Right cardiac atrium (tissue), 5 donors: Measurements from ENCODE around the gene GMPS. TPM values are rescaled to one million over a fixed set of nuclear protein-coding genes. Genes with fewer than 3 reads are reported as not detected.
A peak's percentile ranks its signal among the peaks of the same experiment; 100 is the strongest.
"Not testable (repeated sequence)": the region's sequence is repeated elsewhere in the genome, so short reads cannot be mapped to it uniquely, and the experiment has no call there.

Source experiments
- ATAC-seq, 2 donors: fragments of 200-7000 bp; cut with Tn5 transposase; one replicate each; pipeline versions ENCODE4 v1.8.0 to v1.9.1; 2020; ENCODE audit warnings: moderate library complexity in 2 of 2, mild to moderate bottlenecking in 1 of 2
- DNase-seq, 3 donors: peaks; one replicate each; pipeline ENCODE4 v3.0.0-alpha.2; 2020
- H3K27ac ChIP-seq: one replicate; pipeline ENCODE4 v1.5.1; 2013; ENCODE audit warnings: mild to moderate bottlenecking, low read length, control low read depth, moderate library complexity
- H3K27me3 ChIP-seq: one replicate; pipeline ENCODE4 v1.6.1; 2013; ENCODE audit not compliant: control insufficient read depth, insufficient read depth
- H3K4me1 ChIP-seq: one replicate; pipeline ENCODE4 v1.6.1; 2013; ENCODE audit warnings: low read length; ENCODE audit not compliant: control insufficient read depth, insufficient read depth
- H3K4me3 ChIP-seq: one replicate; pipeline ENCODE4 v1.5.1; 2013; ENCODE audit warnings: low read length, control low read depth
- H3K9me3 ChIP-seq: one replicate; pipeline ENCODE4 v1.6.1; 2013; ENCODE audit warnings: low read length; ENCODE audit not compliant: control insufficient read depth
- WGBS: extraction: QIAGEN DNeasy Blood & Tissue Kit; methylation state at CpG from one replicate; pipeline ENCODE4 v1.1.7; 2013; 5-methylcytosine and 5-hydroxymethylcytosine counted together
- intact Hi-C, 4 donors: fragments of 100-400 bp; cut with DNase I; formaldehyde crosslinking; loops; one replicate each; pipeline versions ENCODE4 v1.11.0 to v1.14.0; 2022 to 2023
- long read RNA-seq, 4 donors: library from polyadenylated mRNA; unstranded; transcript quantifications; one replicate each; pipeline ENCODE4 v2.0.0, GENCODE V29; 2020 to 2021
- polyA plus RNA-seq: library from polyadenylated mRNA; stranded (reverse); fragments of 200-250 nt; gene quantifications from one replicate; pipeline ENCODE4 v1.2.3, GENCODE V29; 2013
- total RNA-seq, 4 donors: library from RNA; stranded (reverse); fragmentation: NEBNext Ultra II Directional; extraction: Animal tissue kit (Norgen Biotek cat#: 25700); gene quantifications; one replicate each; pipeline ENCODE4 v1.2.1, GENCODE V29; 2021
- donor health status: healthy with polysubstance abuse.
- donor health status: DM: no; HTN: yes; CAD: no.
- donor health status: DM: no; HTN: no; CAD: no.
- donor health status: DM: no; HTN: yes; CAD: no; lungs with severe emphysema.
- donor health status: DM: yes; HTN: yes; CAD: no.

Gene GMPS
- total RNA-seq (10 to 100 TPM; 34.2 to 38.3 (median 36.3) TPM), polyA plus RNA-seq (17.2 TPM)
- long read RNA-seq, donor 1, full-length matches to known transcripts = 76 of 84 reads
- long read RNA-seq, donor 1, partial matches to known transcripts = 4 of 84 reads
- long read RNA-seq, donor 1, other reads (novel, unspliced or antisense) = 4 of 84 reads
- long read RNA-seq, donor 2, full-length matches to known transcripts = 29 of 31 reads
- long read RNA-seq, donor 2, partial matches to known transcripts = 0 of 31 reads
- long read RNA-seq, donor 2, other reads (novel, unspliced or antisense) = 2 of 31 reads
- long read RNA-seq, donor 3, full-length matches to known transcripts = 147 of 160 reads
- long read RNA-seq, donor 3, partial matches to known transcripts = 5 of 160 reads
- long read RNA-seq, donor 3, other reads (novel, unspliced or antisense) = 8 of 160 reads
- long read RNA-seq, donor 4, full-length matches to known transcripts = 42 of 45 reads
- long read RNA-seq, donor 4, partial matches to known transcripts = 2 of 45 reads
- long read RNA-seq, donor 4, other reads (novel, unspliced or antisense) = 1 of 45 reads

DNA sequence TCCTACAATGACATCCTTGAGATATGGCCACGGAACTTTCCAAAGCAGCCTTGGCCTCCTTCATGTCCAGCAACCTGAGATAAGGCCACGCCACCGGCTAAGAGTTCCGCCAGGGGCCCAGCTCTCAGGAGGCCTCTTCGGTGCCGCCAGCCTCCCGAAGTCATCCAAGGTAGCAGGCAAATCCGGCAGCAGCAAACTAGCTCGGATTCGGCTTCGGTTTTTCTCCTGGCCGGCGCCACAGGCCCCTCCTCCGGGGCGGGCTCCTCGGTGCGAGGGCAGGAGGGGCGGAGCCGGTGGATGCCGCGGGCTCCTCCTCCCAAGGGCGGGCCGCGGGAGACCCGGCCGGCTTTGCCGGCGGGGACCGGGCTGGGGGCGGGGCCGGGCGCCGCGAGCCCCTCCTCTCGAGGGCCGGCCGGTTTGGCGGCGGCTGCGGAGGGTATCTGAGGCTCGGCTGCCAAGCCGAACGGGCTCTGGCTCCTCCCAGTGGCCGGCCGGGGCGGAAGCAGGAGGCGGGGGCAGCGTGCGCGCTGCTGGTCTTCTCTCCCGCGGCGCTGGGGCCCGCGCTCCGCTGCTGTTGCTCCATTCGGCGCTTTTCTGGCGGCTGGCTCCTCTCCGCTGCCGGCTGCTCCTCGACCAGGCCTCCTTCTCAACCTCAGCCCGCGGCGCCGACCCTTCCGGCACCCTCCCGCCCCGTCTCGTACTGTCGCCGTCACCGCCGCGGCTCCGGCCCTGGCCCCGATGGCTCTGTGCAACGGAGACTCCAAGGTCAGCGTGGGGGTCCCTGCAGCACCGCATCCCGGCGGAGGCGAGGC, at the start of gene GMPS:
Gene GMPS, plus strand, starts transcription at position 518 of the 812 bp plus-strand sequence. Its CDS starts 221 bp downstream, at position 739.
- peak within 1 kb of the TSS; percentile 76 for H3K4me3 ChIP-seq
- no peaks in the 10 kb centered on the region for H3K4me1 ChIP-seq
- intact Hi-C loops = loop anchor here in 1 of 4 donors (10.0 kb wide), 1 partner anchor 66 kb away; the partner anchor contains the start of gene C3orf33
- no peaks in the 10 kb centered on the region for H3K9me3 ChIP-seq
- peak within 1 kb of the TSS; percentile 99 for H3K27ac ChIP-seq
- no peaks in the 10 kb centered on the region for H3K27me3 ChIP-seq
- DNase-seq (peak; percentile 96 to 99 (median 98)), ATAC-seq (peak; percentile 98 to 99)
- under 1% methylated on average over 83 of the region's 83 CpGs for WGBS

DNA sequence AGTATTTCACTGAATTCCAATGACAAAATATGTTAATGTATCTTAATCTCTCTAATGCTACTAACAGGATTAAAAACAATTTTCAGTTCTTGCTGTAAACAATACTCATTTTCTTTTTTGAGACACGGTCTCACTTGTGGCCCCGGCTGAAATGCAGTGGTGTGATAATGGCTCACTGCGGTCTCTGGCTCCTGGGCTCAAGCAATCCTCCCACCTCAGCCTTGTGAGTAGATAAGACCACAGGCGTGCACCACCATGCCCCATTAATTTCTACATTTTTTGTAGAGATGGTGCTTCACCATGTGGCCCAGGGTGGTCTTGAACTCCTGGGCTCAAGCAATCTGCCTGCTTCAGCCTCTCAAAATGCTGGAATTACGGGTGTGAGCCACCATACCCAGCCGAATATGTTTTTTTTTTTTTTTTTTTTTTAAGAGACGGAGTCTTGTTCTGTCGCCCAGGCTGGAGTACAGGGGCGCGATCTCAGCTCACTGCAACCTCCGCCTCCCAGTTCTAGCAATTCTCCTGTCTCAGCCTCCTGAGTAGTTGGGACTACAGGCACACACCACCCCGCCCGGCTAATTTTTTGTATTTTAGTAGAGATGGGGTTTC, 41.9 kb upstream of the GMPS start:
- intact Hi-C loops, ATAC-seq: not testable (repeated sequence)

DNA sequence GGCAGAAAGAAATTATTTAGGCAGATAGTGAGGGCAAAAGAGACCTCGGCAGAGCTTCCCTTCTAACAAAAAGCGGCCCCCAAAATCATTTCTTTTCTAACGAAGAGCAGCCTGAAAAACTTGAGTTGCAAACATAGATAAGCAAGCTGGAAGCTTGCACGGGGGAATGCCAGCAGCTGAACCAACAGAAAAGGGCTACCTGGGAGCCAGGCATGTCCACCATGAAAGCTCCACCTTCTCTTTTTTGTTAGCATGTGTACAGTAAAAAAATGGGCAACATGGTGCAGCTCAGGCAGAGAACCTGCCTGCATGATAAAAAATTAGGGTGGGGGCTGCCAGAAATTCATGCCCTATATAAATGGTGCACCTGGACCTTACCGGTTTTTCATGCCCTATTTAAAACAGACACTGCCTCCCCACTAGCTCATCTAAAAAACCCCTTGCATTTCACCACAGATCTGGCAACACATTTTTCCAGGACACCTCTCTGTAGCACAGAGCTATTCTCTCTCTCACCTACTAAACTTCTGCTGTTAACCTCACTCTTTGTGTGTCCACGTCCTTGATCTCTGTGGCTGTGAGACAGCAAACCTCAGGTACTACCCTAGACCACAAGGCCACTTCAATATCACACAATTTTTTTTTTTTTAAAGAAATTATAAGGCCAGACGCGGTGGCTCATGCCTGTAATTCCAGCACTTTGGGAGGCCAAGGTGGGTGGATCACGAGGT, 34.9 kb upstream of the GMPS start:
- H3K4me3 ChIP-seq = no peak overlapping the region
- no peaks in the 10 kb centered on the region for H3K9me3 ChIP-seq
- WGBS = 85% methylated on average over 9 of the region's 9 CpGs
- DNase-seq (no peak), ATAC-seq (no peak)
- intact Hi-C loops = no loop called here
- H3K27me3 ChIP-seq = no peaks in the 10 kb centered on the region
- H3K27ac ChIP-seq = no peak overlapping the region
- H3K4me1 ChIP-seq = peaks cover 2% of the 10 kb centered on the region

More for the DNA sequence above, 41.9 kb upstream of the GMPS start:
- not testable (repeated sequence) for H3K9me3 ChIP-seq, H3K4me1 ChIP-seq, H3K27me3 ChIP-seq, H3K4me3 ChIP-seq, DNase-seq, H3K27ac ChIP-seq
- 97% methylated on average over 13 of the region's 13 CpGs for WGBS

DNA sequence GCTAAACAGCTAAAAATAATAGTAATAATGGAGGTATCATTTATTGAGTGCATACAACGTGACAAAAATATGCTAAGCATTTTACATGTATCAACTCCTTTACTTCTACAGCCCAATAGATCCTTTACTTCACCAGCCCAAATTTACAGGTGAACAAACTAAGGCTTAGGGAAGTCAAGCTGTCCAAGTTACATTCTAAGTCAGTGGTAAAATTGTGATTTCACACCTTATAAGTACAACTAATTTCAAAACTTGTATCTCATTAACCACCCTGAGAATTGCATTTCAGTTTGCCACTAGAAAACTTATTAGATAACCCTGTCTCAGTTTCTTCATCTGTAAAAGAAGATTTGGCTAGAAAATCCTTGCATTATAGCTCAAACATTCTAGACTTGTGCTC, 26.9 kb upstream of the GMPS start:
- ATAC-seq (no peak), DNase-seq (no peak)
- Histone ChIP-seq H3K27ac (no peak overlapping the region), H3K27me3 (no peaks in the 10 kb centered on the region), H3K9me3 (no peaks in the 10 kb centered on the region), H3K4me3 (no peak overlapping the region), H3K4me1 (no peaks in the 10 kb centered on the region)
- WGBS = 61% methylated on average over 1 of the region's 1 CpG
- intact Hi-C loops = no loop called here

DNA sequence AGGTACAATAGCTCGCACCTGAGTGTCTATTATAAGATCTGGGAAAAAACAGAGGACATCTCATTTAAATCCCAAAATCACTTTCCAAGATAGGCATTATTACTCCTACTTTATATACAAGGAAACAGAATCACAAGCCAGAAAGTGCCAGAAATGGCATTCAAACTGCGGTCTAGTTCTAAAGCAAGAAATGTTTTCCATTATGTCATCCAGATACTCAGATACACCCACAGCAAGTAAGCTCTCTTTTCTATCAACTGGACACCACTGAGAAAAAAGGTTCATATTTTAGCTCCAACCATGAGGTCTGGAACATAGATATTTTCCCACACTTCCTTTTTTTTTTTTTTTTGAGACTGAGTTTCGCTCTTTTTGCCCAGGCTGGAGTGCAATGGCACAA, 24.3 kb upstream of the GMPS start:
- H3K9me3 ChIP-seq = no peaks in the 10 kb centered on the region
- intact Hi-C loops = no loop called here
- H3K27ac ChIP-seq = no peak overlapping the region
- 69% methylated on average over 3 of the region's 3 CpGs for WGBS
- H3K4me3 ChIP-seq = no peak overlapping the region
- no peaks in the 10 kb centered on the region for H3K4me1 ChIP-seq
- DNase-seq (no peak), ATAC-seq (peak in 1 of 2 donors; percentile 48)
- no peaks in the 10 kb centered on the region for H3K27me3 ChIP-seq

DNA sequence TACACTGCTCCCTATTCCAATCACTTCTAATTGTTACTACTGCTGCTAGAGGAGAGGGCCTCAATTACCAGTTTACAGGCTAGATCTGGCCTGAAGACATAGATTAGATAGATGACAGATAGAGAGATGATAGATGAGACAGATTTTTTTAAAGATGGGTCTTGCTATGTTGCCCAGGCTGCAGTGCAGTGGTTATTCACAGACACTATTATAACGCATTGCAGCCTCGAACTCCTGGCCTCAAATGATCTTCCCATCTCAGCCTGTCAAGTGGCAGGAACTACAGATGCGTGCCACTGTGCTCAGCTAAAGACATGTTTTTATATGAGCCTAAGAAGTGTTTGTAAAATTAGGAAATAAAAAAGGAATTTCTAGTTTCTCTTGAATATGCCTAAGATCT, 22.5 kb upstream of the GMPS start:
- Histone ChIP-seq H3K27me3 (no peaks in the 10 kb centered on the region), H3K9me3 (no peaks in the 10 kb centered on the region), H3K4me3 (no peak overlapping the region), H3K27ac (no peak overlapping the region), H3K4me1 (peaks cover 6% of the 10 kb centered on the region)
- intact Hi-C loops = no loop called here
- WGBS = 97% methylated on average over 3 of the region's 3 CpGs
- DNase-seq (no peak), ATAC-seq (no peak)

DNA sequence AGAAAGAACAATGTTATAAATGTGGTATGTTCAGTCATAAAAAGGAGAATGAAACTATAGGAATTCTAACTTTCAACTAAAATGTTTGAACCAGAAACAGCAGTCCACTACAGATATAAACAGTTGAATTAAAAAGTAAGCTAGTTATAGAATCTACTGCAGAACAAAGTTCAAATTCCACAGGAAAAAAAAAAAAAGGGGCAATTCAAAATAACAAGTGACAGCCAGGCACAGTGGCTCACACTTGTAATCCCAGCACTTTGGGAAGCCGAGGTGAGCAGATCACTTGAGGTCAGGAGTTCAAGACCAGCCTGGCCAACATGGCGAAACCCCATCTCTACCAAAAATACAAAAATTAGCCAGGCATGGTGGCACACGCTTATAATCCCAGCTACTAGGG, 21.0 kb upstream of the GMPS start:
- H3K4me1 ChIP-seq, H3K9me3 ChIP-seq, ATAC-seq, H3K4me3 ChIP-seq, intact Hi-C loops, DNase-seq, H3K27ac ChIP-seq, H3K27me3 ChIP-seq: not testable (repeated sequence)
- WGBS = 84% methylated on average over 3 of the region's 3 CpGs

DNA sequence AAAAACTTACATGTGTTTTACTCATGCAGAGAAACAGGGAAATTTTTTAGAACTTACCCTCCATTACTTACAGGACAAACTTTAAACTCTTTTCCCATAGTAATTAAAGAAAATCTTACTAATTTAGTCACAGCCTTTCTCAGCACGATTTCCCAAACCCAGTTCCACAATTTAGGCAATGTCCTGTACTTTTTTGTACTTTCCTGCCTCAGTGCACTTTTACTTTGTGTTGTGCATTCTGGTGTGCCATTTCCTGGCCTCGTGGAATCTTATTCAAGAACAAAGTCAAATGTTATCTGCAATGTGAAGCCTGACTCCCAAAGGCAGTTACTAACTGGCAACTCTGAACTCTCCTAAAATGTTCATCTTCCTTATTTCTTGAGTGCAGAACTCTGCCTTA, 18.1 kb upstream of the GMPS start:
- H3K27me3 ChIP-seq = no peaks in the 10 kb centered on the region
- H3K4me3 ChIP-seq = peak overlapping the region; percentile 76
- no peaks in the 10 kb centered on the region for H3K9me3 ChIP-seq
- intact Hi-C loops = no loop called here
- DNase-seq (no peak), ATAC-seq (no peak)
- WGBS = 26% methylated on average over 2 of the region's 2 CpGs
- H3K27ac ChIP-seq = no peak overlapping the region
- peaks cover 6% of the 10 kb centered on the region for H3K4me1 ChIP-seq

DNA sequence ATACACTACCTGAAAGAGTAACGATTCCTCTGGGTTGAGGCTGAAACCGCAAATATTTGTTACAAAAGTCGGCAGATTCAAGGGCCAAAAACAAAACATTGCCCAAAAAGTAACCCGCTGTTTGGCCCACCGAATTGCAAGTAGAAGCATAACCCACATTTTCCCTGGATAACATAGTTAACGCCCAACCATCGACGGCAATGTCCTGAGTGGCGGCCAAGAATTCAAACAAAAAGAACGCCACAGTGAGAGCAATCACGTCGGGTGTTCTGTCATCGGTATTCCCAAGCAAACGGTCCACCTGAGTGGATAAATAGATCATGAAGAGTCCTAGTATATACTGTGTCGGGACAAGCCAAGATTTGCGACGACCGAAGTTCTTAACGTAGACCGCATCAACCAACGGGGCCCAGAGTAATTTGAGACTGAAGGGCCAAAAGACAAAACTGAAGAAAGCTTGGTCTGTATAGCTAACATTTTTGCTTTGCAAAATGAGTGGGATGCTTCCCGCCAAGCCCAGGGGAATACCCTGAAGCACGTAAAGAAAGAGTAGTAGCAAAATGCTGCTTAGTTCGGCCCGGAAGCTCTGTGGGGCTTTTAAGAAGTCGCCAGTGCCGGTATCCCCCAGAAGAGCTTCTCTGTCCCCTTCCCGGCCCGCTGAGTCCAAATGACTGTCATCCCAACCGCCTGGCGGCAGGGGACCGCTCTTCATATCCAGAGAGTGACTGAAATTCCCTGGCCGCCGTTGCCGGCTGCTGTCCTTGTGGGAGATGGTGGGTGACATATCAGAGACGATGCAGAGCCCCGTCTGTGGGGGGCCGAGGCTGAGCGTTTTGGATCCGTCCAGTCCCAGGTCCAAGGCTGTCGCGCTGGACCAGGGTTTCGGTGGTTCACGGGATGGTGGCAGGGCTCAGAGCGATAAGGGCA, 17.0 kb upstream of the GMPS start:
- peak in 2 of 3 donors; percentile 43 to 72 for DNase-seq
- Histone ChIP-seq H3K9me3 (no peaks in the 10 kb centered on the region), H3K4me3 (peak overlapping the region; percentile 76), H3K4me1 (peaks cover 6% of the 10 kb centered on the region), H3K27ac (peak overlapping the region; percentile 90), H3K27me3 (no peaks in the 10 kb centered on the region)
- 2% methylated on average over 45 of the region's 45 CpGs for WGBS
- intact Hi-C loops = no loop called here
- ATAC-seq = peak in 1 of 2 donors; percentile 5
